Head of caudate nucleus (tissue), 42 donors: ENCODE measurements around the gene TSPAN7.
A peak's percentile ranks its signal among the peaks of the same experiment; 100 is the strongest.

Experiments used
- DNase-seq, 42 donors: peaks; one replicate each; pipeline versions ENCODE4 v3.0.0 to v3.0.0-alpha.2; 2020 to 2021; ENCODE audit warnings: mixed read lengths in 7 of 42
- intact Hi-C: fragments of 100-400 bp; cut with DNase I; formaldehyde crosslinking; loops from one replicate; pipeline ENCODE4 v1.15.0; 2022

Gene TSPAN7, protein sequence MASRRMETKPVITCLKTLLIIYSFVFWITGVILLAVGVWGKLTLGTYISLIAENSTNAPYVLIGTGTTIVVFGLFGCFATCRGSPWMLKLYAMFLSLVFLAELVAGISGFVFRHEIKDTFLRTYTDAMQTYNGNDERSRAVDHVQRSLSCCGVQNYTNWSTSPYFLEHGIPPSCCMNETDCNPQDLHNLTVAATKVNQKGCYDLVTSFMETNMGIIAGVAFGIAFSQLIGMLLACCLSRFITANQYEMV

GRCh38 chrX:38561126-38561868 lies at the start of gene TSPAN7:
Gene TSPAN7 (plus strand): TSS chrX:38561542. CDS start chrX:38561547, 5 bp downstream.
- peak; percentile 55 to 92 (median 80) for DNase-seq
- intact Hi-C loops: no loop called here

DNA sequence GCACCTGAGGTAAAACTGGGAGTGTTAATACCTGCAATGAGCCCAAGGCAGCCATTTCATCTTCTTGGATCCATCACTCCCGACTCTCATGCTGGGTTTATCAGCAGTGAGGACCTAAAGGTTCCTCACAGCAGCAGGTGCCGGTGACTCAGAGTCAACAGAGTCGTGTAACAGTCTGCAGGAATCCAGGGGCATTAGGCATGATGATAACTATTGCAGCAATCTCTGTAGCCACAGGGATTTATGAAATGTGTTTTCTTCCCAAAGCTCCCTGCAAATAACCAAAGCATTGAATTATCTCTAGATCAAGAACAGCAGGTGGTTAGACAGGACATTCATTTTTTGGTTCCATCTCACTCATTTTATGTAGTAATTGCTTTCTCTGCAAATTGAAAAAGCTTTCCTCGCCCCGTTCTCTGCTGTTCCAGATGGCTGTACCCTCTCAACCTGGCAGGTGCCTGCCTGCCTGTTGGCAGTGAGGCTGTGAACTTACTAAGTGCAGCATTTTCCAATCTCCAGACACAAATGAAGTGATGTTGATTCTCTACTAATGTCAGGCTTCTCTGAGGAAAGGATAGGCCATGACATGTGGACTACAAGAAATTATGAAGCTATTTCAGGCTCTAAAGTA lies 48.1 kb upstream of the TSPAN7 start:
- no peak for DNase-seq
- intact Hi-C loops: no loop called here

DNA sequence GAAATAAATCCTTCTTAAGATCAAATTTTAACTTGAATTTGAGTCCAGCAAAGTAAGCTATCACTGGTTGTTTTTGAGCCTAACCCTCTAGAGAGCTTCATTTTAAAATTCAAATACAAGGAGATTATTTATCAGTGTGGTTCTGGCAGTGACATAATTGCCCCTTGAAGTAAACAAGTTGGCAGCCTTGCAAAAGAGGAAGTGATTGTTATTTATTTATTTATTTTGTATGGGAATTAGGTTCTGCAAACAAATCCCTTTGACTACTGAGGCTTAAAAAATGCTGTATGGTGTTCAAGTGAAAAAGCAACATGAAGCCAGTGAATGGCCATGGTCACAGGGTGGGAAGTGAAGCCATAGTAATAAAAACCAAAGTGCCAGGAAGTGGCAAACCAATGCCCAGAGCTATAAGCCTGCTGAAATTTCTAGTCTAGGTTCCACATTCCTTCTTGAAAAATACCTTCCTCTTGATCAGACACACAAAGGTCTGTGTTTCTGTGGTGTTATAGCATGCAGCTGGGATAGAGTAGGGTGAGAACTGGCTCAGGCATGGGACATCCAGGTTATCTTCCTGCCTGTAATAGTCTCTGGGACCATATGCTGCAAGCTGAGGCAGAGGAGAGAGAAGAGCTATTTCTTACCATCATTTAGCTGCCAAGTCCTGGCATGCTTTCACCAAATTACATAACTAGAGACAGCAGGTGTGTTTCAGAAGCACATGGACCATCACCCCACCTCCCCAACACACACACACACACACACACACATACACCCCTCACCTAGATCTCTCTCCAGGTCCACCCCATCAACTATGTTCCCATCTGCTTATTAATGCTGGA lies 47.1 kb upstream of the TSPAN7 start:
- no peak for DNase-seq
- intact Hi-C loops: no loop called here

DNA sequence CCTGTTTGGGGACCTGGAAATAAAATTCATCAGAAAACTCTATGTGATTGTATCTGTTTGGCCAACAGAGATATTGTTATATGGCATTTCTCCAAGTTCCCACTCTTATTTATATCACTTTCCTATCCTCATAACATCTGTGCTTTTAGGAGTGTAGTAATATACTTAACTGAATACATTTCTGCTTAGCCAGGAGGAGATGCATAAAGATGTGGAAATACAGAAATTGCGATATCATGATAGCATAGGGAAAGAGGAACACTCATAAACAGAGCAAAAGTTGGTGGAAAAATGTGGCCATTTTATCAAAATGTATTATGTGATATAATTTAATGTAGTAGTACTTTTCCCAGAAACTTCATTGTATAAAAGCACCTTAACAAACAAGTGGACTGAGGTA lies 46.1 kb upstream of the TSPAN7 start:
- intact Hi-C loops: no loop called here
- DNase-seq: no peak

- intact Hi-C loops: no loop called here
- DNase-seq: no peak
Measured at GRCh38 chrX:38516196-38516774, 45.1 kb upstream of the TSPAN7 start.

DNA sequence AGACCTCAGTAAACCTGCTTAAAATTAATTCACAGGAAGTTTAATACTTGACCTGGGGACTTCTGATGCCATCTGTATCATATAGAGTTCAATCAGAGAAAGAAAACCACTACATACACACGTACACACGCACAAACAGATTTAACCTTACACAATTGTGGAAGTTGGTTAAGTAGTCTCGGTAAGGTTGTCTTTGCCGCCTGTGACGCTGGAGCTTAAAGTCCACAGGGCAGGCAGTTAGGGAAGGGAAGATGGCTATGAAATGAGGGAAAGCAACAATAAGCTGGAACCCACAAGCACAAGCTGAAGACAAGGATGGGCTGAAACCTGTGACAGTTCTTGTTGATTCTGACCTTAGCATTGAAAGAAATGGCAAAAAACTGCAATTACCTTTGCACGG lies 41.7 kb upstream of the TSPAN7 start:
- intact Hi-C loops: no loop called here
- no peak for DNase-seq

DNA sequence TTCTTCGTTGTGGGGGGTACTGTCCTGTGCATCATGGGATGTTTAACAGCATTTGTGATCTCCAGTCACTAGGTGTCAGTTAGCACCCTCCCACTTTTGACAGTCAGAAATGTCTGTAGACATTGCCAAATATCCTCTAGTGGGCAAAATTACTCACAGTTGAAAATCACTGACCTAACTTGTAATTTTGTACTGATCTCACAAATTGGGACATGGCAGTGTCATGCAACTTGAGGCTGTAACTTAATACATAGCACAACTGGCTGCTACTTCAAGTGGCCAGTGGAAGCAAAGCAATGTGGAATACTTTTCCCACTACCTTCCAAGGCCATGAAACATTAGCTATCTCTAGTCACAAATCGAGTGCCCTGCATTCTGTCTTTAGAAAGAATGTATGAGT lies 23.2 kb upstream of the TSPAN7 start:
- intact Hi-C loops: no loop called here
- DNase-seq: no peak

DNA sequence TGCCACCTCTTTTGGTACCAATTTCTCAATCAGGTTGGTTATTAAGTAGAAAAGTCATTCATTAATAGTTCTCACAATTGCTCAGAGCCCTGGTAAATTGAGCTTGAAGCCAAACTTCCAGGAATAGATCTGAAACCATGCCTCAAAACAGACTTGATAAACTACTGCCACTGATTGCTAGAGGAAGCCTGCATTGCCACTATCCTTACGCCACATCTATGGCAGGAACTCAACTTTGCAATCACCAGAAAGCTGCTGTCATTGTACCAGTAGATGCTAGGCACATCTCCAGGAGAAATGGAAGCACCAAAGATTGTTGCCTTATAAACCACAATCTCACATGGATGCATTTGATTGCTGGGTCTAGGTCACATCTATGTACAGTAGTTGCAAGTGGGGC lies 21.6 kb upstream of the TSPAN7 start:
- no peak for DNase-seq
- intact Hi-C loops: no loop called here

DNA sequence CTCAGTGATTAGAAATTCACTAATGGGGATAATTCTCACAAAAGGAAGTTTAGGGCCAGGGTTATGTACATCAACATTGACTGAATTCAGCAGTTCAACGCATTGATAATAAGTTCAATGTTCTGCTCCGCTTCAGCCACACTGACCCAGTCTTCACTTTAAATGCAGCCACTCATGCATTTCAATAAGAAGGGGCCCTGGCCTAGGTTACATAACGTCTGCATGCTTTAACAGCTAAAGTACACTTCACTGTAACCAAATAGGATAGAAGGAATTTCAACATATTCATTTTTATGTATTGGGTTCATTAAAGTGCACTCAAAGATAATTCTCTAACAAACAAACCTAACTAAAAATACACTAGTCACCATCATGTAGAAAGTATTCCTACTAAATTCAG lies 12.8 kb upstream of the TSPAN7 start:
- no peak for DNase-seq
- intact Hi-C loops: no loop called here

DNA sequence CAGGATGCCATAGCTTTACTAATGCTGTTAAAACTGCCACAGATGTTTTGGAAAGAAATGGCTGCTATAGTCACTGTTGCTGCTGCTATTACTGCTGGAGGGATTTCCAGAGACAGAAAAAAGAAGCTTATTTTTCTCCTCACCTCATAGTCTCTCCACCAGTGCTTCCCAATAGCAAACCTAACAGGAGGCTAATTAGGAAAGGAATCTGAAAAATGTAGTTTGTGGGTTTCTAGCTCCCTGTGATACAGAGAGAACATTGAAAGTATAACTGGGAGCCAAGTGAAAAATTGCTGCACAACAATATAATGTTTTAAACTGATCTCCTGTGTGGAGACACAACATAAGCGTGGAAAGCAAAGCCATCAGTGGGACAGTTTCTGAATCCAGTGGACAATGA lies 8.6 kb upstream of the TSPAN7 start:
- intact Hi-C loops: no loop called here
- no peak for DNase-seq

DNA sequence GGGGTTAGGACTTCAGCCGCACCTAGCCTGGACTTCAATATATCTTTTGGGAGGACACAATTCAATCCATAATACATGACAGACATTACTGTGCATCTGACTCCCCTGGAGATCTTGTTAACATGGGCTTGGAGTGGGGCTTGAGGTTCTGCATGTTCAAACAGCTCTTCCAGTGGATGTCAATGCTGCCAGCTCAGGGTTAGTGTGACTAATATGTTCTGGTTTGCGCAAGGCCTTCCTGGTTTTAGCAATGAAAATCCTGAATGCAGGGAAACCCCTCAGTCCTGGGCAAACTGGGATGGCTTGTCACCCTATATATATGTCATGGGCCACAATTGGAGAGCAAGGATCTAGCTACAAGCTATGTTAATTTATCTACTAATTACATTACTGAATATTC lies 2.7 kb upstream of the TSPAN7 start:
- intact Hi-C loops: no loop called here
- no peak for DNase-seq

- intact Hi-C loops: no loop called here
- peak in 4 of 42 donors; percentile 9 to 35 (median 14) for DNase-seq
Measured at GRCh38 chrX:38560776-38561125, 591 bp upstream of the TSPAN7 start.

DNA sequence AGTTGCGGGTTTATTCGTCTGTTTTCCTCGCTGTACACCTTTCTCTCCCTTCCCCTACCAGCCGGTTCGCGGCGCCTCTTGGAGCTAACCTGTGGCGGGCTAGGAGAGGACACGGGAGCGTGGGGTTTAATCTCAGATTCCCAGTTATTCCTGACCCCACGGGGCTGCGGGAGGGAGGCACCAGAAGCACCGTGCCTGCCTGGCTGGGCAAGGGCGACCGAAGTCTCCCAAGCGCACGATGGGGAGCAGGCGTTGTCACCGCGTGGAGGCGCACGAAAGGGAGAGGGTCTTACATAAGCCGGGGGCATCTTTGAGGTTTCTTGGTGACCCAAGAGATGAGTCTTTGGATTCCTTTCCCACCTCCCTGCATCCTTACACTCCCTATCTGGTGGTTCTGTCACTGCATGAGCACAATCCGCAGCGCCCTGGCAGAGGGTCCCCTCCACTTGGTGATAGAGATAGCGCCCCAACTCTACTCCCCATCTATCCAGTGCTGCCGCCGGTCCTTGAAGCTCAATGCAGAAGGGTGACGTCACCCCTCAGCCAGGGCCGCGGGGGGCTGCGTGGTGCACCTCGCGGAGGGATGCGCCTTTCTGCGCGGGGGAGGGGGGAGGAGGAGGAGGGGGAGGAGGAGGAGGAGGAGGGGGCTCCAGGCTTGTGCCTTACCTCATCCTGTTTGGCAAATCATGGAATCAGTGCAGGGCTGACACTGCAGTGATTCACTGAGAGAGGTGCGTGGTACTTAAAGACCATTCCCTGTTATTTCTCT lies 793 bp downstream of the TSPAN7 start:
- intact Hi-C loops: no loop called here
- peak in 41 of 42 donors; percentile 32 to 79 (median 60) for DNase-seq

DNA sequence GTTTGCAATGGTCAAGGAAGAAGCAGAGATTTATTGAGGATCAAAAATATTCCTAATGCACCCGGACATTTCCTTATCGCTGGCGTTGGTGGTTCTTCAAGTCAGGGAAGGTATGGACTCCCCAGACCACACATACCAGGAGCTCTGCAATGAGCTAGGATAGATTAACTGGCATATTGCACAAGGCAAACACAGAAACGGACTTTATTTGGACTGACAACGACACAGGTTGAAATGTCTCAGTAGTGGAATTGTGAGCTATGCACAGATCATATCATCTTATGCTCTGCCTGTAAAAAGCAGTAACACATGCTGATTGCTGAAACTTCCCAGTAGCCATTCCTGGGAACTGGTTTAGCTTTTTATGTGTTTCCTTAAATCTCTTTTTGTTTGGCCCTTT lies 1.7 kb downstream of the TSPAN7 start:
- DNase-seq: peak in 1 of 42 donors; percentile 1
- intact Hi-C loops: no loop called here

- no peak for DNase-seq
- intact Hi-C loops: no loop called here
Measured at GRCh38 chrX:38570396-38570795, 9.1 kb downstream of the TSPAN7 start.

DNA sequence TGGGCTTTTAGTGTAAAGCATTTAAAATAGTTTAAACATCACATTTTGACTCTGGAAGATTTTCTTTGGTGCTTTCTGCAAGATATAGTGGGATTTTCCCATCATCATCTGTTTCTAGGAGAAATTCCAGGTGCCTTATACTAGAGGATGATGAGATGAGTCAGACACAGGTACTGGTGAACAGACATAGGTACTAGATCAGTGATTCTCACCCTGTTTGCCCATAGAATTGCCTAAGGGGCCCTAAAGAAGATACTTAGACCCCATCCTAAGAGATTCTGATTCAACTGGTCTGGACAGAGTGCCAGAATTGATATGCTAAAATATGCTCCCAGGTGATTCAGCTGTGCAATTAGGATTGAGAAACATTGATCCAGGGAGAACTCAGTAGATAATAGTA lies 9.7 kb downstream of the TSPAN7 start:
- intact Hi-C loops: no loop called here
- no peak for DNase-seq

- intact Hi-C loops: no loop called here
- DNase-seq: no peak
Measured at GRCh38 chrX:38574858-38575257, 13.5 kb downstream of the TSPAN7 start.

DNA sequence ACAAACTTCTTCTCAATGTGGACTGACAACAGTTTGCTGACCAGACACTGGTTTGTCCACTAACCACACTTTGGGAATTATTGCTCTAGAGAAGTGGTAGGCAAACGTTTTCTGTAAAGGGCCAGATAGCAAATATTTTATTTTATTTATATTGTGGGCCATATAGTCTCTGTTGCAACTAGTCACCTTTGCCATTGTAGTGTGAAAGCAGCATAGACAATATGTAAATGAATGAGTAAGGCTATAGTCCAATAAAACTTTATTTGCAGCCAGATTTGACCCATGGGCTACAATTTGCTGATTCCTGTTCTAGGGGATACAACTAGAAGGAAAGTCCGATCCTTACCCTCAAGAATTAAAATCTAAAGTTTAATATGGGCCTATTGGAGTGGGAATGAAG lies 14.5 kb downstream of the TSPAN7 start:
- DNase-seq: no peak

GRCh38 chrX:38577738-38578137 lies 16.4 kb downstream of the TSPAN7 start:
- DNase-seq: no peak
- intact Hi-C loops: no loop called here

More for the DNA sequence above, 14.5 kb downstream of the TSPAN7 start:
- intact Hi-C loops: no loop called here
